HG03135 (cell line): ENCODE measurements around the gene SERPINA5.
"Not testable (repeated sequence)": the region's sequence is repeated elsewhere in the genome, so short reads cannot be mapped to it uniquely, and the experiment has no call there.

ENCODE experiments used
- ATAC-seq: cut with Tn5 transposase; IDR thresholded peaks from one replicate; pipeline ENCODE4 v1.9.1; 2021; ENCODE audit warnings: mild to moderate bottlenecking, moderate library complexity; ENCODE audit not compliant: unreplicated experiment

SERPINA5 gene

GRCh38 chr14:94598816-94599655 is 17.8 kb downstream of the SERPINA5 start:
- no peak for ATAC-seq

GRCh38 chr14:94599656-94600004 is 18.4 kb downstream of the SERPINA5 start:
- ATAC-seq: no peak

- no peak for ATAC-seq
Observed at GRCh38 chr14:94600148-94600545, 18.9 kb downstream of the SERPINA5 start.

GRCh38 chr14:94601884-94602391 is 20.7 kb downstream of the SERPINA5 start:
- ATAC-seq: no peak

- no peak for ATAC-seq
Observed at GRCh38 chr14:94602722-94603121, 21.5 kb downstream of the SERPINA5 start.

- no peak for ATAC-seq
Observed at GRCh38 chr14:94605361-94605760, 24.1 kb downstream of the SERPINA5 start.

GRCh38 chr14:94608966-94609365 is 27.7 kb downstream of the SERPINA5 start:
- ATAC-seq: not testable (repeated sequence)

GRCh38 chr14:94611179-94611578 is 30.0 kb downstream of the SERPINA5 start:
- ATAC-seq: no peak

GRCh38 chr14:94612174-94612573 is 30.9 kb downstream of the SERPINA5 start, which contains the start of gene SERPINA3:
Gene SERPINA3 (plus strand): TSS chr14:94612391. CDS start chr14:94614442, 2,051 bp downstream.
- no peak for ATAC-seq

GRCh38 chr14:94612580-94613554 is 31.6 kb downstream of the SERPINA5 start:
- no peak for ATAC-seq

GRCh38 chr14:94613720-94614644 is 32.8 kb downstream of the SERPINA5 start:
- ATAC-seq: no peak

GRCh38 chr14:94614802-94615201 is 33.6 kb downstream of the SERPINA5 start:
- no peak for ATAC-seq

GRCh38 chr14:94615254-94615653 is 34.0 kb downstream of the SERPINA5 start:
- no peak for ATAC-seq

- no peak for ATAC-seq
Observed at GRCh38 chr14:94615823-94616570, 34.8 kb downstream of the SERPINA5 start.

- no peak for ATAC-seq
Observed at GRCh38 chr14:94617366-94617941, 36.2 kb downstream of the SERPINA5 start.

- no peak for ATAC-seq
Observed at GRCh38 chr14:94617988-94618822, 37.0 kb downstream of the SERPINA5 start.

- ATAC-seq: no peak
Observed at GRCh38 chr14:94619297-94619696, 38.1 kb downstream of the SERPINA5 start.

GRCh38 chr14:94620597-94620996 is 39.4 kb downstream of the SERPINA5 start:
- ATAC-seq: no peak
